ENCODE data around the gene GORASP2.

The GORASP2 gene

DNA sequence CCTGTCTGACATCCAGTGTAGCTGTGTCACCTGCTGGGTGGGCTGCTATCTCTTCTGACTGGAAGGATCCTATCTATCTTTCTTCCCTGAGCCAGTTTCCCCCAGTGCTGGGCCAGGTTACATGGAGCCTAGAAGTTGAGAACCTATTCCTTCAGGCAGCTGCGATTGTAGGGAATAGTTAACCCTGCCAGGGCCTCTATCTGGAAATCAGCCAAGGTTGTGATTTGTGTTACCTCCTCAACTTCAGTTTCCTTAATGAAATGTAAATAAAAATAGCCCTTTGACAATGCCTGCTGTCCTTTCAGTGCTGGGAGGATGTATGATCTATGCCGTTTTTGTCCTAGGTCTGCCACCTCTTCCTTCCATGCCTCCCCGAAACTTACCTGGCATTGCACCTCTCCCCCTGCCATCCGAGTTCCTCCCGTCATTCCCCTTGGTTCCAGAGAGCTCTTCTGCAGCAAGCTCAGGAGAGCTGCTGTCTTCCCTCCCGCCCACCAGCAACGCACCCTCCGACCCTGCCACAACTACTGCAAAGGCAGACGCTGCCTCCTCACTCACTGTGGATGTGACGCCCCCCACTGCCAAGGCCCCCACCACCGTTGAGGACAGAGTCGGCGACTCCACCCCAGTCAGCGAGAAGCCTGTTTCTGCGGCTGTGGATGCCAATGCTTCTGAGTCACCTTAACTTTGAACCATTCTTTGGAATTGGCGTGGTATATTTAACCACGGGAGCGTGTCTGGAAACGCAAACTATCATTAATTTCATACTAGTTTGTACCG is 36.6 kb downstream of the GORASP2 start:
- DNase-seq (ENCODE audit: low read depth, low spot score): no peak

DNA sequence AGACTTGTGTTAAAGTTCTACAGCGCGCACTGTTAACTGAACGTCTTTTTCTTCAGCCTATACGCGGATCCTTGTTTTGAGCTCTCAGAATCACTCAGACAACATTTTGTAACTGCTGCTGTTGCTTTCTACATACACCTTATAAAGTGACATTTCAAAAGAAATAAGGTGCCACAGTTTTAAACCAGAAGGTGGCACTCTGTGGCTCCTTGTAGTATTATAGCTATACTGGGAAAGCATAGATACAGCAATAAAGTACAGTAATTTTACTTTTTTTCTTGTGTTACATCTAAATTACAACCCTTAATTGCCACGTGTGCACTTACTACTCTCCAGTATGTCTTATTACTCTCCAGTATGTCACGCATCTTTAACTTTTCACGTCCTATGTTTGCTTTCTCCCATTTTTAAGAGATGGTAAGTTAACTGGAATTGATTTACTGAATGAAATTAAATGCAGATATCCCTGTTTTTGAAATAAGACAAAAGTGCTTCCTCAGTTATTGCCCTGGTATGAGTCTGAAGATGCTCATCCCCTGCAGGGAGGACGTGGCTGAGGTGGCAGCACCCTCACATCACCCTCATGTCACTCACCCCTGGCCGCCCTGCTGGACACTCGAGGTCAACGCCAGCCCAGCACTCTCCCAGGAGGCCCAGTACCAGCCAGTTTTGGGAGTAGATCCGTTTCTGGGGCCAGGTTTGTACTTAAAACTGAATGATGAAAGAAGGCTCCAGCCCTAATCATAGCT is 37.8 kb downstream of the GORASP2 start:
- no peak for DNase-seq (ENCODE audit: low read depth, low spot score)

DNA sequence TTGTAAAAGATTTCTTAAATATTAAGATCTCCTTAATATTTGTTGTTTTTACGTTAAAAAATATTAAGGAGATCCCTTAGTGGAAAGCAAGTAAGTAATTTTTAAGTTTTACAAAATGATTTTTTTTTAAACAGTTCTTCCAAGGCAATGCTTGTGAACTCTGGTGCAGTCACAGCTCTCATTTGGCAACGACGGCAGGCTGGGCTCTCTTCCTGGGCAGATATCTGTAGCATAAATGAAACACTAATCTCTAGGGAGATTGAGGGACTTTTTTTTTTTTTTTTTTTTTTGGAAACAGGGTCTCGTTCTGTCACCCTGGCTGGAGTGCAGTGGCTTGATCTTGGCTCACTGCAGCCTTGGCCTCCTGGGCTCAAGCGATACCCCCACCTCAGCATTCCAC is 38.5 kb downstream of the GORASP2 start:
- no peak for DNase-seq (ENCODE audit: low read depth, low spot score)

DNA sequence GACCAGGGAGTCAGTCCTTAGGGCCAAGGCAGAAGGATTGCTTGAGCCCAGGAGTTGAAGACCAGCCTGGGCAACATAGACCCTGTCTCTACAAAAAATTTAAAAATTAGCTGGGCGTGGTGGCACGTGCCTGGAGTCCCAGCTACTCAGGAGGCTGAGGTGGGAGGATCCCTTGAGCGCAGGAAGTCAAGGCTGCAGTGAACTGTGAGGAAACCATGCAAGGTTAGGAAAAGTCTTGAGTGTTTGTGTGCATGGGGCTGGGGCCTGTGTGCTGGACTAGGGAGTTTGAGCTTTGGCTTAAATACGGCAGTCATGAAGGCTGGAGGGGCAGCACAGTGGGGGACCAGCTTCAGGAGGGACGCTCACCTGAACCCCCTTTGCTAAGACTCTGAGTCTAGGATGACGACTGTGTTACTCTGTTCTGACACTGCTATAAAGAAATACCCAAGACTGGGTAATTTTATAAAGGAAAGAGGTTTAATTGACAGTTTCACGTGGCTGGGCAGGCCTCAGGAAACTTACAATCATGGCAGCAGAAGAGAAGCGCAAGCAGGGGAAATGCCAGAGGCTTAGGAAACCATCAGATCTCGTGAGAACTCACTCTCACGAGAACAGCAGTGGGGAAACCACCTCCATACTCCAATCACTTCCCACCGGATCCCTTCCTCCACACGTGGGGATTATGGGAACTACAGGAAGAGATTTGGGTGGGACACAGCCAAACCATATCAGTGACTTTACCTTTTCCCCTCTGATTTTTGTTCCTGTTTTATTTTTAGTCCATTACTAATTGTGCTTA is 39.4 kb downstream of the GORASP2 start:
- DNase-seq (ENCODE audit: low read depth, low spot score): no peak

DNA sequence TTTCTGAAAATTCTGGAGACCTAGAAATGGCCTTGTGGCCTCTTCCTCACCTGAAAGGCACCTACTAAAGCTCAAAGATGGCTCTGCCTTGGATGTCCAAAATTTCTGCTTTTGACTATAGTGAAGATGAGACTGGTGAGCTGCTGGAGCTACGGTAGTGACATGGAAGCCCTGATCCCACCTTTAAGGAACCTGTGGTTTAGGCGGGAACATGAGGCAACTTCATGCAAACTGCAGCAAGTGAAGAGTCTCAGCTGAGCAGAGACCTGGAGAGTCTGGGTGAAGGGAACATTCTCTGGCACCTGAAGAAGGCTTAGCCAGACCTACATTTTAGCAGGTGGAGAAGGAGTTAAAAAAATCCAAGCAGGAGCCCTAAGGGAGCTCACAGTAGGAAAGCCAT is 40.0 kb downstream of the GORASP2 start:
- DNase-seq (ENCODE audit: low read depth, low spot score): no peak

DNA sequence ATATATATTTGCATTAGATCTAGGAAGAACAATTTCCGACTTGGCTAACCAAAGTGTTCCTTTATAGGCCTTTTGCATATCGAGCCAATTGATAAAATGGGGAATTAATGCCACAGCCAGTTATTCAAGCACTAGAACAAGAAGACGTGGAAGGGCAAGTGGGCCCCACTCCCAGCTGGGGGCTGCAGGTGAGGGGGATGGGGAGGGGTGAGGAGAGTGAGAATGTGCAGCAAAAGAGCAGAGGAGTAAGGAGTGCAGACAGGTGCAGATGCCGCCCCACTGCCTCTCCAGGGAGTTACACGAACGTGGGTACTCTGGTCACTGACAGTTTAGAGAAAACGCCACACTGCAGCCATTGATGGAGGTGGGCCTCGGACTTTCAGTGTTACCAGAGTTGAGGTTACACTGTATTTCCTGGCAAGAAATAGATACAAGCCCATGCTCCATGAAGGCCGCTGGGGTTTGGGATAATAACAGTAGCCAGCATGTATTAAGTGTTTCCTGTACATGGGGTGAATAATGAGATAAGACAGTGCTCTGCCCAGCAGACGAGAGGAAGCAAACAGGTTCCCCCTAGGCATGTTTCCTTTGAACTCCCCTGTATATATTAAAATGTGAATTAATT is 40.9 kb downstream of the GORASP2 start:
- DNase-seq (ENCODE audit: low read depth, low spot score): no peak

DNA sequence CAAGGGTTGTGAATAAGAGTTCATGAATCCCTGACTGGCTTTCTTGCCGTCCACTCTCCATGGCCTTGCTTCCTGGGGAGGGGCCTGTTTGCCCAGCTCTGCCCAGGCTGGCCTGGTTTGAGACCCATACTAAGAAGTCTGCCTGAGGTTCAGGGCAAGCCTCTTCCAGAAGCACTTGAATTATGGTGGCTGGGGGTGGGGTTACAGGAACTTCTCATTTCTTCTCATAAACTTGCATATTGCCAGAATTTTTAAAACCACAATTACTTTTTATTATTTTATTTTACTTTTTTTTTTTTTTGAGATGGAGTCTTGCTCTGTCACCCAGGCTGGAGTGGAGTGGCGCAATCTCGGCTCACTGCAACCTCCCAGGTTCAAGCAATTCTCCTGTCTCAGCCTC is 42.0 kb downstream of the GORASP2 start:
- DNase-seq (ENCODE audit: low read depth, low spot score): no peak

DNA sequence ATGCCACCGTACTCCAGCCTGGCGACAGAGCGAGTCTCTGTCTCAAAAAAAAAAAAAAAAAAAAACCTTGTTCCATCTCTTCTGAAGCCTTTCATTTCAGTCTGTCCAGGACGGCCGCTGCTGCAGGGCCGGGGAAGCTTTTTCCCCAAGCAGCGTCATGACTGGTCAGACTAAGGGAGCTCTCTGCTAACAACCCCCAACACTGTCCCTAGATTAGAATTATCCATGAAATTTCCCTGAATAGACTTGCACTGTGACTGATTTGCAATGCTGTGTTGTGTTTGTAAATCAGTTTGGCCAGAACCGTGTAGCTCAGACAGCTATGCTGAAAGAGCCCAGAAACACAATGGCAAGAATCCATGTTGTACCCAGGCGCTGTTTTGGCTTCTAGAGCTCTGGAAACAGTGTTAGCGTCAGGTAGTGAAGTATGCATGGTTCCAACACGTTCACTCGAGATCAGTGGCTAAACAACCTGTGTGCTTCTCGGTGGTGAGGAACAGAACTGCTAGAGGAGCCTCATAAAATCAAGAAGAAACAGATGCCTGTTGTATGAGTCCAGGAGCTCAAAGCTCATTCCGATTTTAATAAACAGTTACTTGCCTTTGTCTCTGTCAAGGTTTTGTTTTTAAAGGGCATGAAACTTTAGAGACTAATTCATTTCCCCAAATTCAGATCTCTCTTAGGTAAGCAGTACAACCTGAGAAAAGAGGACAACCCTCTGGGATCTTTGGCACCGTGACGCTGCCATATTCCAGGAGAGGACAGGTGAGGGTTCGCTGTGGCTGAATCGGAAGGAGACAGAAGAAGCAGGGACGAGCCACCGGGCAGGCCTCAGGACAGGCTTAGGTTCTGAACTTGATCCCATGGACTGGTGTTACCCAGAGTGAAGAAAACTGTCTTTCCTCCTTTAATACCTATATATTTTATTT is 43.5 kb downstream of the GORASP2 start:
- no peak for DNase-seq (ENCODE audit: low read depth, low spot score)

DNA sequence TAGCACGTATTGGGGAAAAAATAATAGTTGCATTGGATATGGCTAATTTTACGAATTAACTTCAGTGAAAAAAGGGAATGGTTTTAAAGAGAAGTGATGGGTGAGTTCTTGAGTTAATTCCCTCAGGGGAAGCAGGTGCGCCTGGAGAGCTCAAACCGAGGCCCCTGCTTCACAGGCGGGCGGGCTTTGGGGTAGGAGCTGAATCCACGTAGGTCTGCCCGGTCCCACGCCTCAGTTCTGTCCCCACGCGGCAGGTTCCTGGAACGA is 44.1 kb downstream of the GORASP2 start:
- no peak for DNase-seq (ENCODE audit: low read depth, low spot score)

DNA sequence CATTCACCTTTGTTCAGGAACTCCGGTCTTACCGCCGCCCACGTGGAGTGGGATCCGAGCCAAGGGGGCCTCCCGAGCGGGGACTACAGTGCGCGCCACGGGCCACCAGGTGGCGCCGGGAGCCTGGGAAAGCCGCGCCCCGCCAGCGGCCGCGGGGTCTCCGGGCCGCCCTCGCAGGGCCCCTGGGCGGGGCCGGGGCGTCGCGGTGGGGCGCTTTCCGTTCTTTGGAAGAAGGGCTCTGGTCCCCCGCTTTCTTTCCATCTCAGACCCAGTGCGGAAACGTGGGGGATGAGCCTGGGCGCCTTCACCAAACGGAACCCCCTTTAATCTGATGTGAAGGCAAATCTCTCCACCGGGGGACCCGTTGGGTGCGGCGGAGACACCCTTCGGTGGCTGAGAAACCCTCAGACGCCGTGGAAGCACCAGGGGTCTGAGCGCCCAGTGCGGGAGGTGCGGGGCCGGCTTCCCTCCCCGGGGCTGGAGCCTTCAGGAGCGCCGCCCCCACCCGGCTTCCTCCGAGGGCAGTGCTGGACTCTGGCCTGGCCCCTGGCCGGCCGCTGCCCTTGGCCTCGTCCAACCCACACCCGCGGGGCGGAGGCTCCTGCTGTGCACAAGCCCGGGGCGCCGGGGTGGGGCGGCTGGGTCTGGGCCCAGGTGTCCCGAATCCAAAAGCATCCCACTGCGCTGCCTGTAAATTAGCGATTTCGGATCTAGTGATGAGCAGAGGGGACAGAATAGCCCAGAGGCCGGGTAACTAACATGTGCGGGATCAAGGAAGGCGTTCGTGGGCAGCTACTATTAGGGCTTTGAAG is 44.6 kb downstream of the GORASP2 start:
- peak; percentile 46 for DNase-seq (ENCODE audit: low read depth, low spot score)

DNA sequence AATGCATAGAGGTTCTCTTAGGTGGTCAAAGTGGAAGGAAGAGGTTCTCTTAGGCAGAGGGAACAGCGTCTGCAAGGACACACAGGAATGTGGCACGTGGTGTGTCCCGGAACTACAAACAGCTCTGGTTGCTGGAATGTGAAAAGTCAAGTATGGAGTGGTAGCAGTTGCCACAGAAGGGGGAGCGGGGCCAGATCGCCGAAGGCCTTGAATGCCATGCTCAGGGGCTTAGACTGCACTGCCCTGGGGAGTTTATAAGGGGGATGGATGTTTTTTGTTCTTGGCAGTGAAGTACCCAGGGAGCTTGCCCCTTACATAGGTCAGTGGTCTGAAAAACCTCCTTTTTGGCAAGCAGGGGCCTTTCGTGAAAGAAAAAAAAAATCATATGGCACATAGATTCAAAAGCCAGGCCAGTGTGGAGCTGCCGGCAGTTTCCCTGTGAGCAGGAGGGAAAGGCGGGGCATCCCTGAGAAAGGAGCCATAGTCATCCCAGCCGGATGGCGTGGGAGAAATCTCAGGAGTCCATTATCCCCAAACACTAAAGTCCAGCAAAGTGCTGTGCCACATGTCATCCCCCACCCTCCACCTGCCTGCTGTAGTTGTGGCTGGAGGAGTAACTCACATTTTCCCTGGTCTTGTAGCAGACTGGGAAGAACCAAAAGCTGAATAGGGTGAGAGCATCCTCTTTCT is 45.4 kb downstream of the GORASP2 start:
- no peak for DNase-seq (ENCODE audit: low read depth, low spot score)

DNA sequence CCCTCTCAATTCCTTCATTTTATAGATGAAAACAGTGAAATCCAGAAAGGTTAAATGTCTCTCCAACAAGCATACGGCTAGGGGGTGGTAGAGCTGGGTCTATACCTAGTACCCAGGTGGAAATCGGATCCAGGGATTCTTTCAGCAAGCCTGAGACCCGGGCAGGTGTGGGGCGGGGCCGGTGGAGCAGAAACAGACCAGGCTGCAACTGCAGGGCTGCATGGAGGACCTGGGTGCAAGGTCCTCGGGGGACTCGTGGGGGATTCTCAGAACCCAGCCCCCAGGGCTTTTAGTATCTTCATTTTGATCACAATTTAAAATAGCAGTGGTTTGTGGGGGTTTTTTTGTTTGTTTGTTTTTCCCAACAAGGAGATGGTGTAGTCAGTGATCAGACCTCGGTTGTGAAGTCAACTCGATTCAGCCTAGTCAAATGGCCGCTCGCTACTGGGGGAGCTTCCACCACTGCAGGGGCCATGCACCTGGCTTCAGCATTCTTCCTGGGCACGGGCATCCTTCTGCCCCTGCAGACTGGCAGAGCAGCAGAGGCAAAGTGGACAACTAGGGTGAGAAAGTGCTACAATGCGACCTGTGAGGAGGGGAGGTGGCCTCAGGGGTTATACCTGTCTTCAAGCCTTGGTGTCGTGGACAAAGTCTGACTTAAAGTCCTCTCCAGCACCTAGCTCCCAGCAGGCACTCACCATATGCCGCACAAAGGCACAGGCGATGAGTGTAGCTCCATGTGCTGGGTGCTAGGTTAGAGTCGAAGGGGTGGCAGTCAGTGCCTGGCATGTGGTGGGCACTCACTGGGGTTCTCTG is 46.3 kb downstream of the GORASP2 start:
- DNase-seq (ENCODE audit: low read depth, low spot score): no peak

DNA sequence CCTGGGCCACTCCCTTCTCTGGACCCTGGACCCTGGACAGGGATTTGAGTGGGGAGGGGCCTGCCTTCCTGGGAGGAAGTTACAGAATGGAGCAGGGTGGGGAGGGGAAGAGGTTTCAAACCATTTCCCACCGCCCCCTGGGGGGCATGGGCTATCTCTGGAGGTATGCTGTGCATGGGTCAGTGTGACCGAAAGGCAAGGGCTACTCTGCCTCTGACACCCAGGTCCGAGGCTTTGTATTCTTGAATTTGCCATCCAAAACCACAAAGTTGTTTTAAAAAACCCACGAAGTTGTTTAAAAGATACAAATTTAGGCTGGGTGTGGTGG is 46.9 kb downstream of the GORASP2 start:
- DNase-seq (ENCODE audit: low read depth, low spot score): no peak

DNA sequence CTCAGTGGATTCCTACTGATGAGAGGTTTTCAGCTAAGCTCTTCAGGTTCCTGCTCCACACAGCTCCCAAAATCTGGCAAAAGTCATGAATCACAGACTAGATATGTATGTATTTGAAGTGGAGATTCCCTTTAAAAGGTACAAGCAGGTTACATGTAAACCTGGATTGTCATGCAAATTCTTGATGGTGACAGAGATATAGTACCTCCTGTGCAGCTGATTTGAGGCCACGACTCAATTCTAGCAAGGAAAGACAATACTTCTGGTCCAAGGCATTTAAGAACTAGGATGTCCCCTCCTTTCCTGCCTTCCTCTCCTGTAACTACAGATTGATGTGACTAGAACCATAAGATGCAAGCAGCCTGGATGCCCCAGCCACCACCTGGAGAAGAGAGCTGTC is 55.0 kb downstream of the GORASP2 start:
- no peak for DNase-seq (ENCODE audit: low read depth, low spot score)

DNA sequence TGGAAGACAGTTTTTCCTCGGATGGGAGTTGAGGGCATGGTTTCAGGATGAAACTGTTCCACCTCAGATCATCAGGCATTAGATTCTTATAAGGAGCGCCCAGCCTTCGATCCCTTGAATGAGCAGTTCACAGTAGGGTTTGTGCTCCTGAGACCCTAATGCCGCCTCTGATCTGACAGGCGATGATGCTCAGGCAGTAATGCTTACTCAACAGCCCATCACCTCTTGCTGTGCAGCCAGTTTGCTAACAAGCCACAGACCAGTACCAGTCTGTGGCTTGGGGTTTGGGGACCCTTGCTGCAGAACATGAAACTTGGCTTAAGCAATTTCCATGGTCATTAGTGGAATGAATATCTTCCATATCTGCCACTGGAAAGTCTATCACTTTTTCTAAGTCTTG is 56.4 kb downstream of the GORASP2 start:
- DNase-seq (ENCODE audit: low read depth, low spot score): no peak

DNA sequence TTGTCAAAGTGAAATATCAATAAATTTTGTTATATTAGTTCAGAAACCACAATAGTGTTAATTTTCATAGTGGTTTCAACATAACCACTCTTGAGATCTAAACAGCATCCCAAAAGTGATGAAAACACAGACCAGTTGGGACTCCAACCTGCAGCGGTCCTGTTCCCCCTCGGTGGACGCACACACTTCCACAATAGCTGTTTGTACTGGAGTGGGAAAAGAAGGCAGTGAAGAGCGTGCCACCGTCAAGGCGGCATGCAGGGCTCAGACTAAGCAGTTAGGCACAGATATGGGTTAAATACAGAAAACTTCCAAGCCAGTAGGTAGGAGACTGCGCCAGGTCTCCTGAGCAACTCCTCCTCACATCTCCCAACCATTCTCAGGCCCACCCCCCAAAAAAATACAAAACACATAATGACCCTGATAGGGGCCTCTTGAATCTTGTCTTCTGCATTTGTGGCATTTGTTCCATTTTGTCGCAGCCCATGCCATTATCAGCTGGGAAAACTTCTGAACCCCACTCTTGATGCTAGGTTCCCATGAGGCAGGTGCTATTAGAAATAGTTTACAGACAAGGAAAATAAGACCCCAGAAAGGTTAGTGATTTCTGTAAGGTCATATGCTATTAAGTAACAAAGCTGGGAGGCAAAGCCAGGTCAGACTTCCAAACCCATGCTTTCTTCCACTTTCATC is 57.7 kb downstream of the GORASP2 start:
- DNase-seq (ENCODE audit: low read depth, low spot score): no peak

DNA sequence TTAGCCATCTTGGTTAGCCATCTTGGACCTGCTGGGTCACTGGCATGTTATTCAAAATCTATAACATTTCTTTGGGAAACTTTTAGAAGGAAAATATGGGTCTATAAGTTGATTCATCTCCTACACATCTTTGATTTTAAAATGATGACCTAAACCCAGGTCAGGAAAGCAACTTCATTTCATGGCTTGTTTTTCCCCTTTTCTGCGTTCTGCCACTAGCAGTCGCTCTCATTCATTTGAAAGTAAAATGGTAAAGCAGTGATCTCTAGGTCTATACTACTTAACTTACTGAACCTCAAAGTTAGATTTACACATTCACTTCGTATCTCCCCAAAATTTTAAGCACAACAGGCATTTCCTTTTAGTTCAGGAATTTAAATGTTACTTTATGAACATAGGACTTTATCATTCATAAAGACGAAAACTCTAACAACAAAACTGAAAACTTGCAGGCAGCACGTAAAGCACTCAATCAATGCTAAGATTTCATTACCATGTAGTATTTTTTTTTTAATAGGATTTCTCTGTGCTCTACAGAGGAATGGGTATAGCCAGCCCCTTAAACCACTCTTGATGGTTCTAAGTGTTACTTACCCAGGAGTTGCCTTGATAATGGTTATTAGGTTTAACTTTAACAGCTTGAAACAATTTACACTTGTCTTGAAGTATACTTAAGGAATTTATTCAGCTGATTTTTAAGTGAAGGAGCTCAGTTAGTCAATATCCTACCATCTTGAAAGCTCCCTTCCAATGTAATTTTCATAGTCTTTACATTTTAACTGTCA is 62.5 kb downstream of the GORASP2 start:
- DNase-seq (ENCODE audit: low read depth, low spot score): no peak

DNA sequence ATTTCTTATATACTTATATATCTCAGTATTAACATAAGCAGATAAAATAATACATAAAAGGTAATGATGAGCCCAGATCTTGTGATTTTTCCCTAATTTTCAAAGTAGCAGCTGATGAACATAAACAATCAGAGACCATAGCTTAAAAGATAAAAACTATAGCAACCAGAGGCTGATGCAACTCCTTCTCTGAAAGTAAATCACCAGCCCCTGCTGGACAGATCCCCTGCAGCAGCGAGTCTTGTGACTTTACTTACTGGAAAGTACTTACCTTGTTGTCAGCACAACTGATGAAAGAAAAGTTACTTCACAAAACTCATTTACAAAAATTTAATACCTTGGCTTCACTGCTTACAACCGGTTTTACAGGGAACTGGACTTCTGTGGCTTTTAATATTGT is 67.3 kb downstream of the GORASP2 start:
- no peak for DNase-seq (ENCODE audit: low read depth, low spot score)
